Mesenchymal stem cell (in vitro differentiated cells and primary cell): ENCODE data around the gene ADGRG7.
"Not testable (repeated sequence)": the region's sequence is repeated elsewhere in the genome, so short reads cannot be mapped to it uniquely, and the experiment has no call there.

ENCODE experiments used
- DNase-seq: peaks from one replicate; pipeline ENCODE4 v3.0.0-alpha.2; 2013
- H2AFZ ChIP-seq: one replicate; pipeline ENCODE4 v1.6.1; 2013; ENCODE audit warnings: low read depth, mild to moderate bottlenecking, control low read depth, inconsistent platforms, low read length, moderate library complexity
- H2AK5ac ChIP-seq: 2 replicates; pipeline ENCODE4 v1.6.1; 2013; ENCODE audit warnings: low read length, moderate library complexity, mild to moderate bottlenecking, inconsistent platforms; ENCODE audit not compliant: severe bottlenecking
- H2BK120ac ChIP-seq: one replicate; pipeline ENCODE4 v1.6.1; 2013; ENCODE audit warnings: low read depth, mild to moderate bottlenecking, inconsistent platforms, low read length, moderate library complexity
- H2BK12ac ChIP-seq, 2 experiments: one replicate each; pipeline ENCODE4 v1.6.1; 2013; ENCODE audit warnings: inconsistent platforms in 2 of 2, low read length in 2 of 2, mild to moderate bottlenecking in 2 of 2, moderate library complexity in 2 of 2, control low read depth in 1 of 2
- H2BK15ac ChIP-seq: one replicate; pipeline ENCODE4 v1.6.1; 2013; ENCODE audit warnings: mild to moderate bottlenecking, low read depth, inconsistent platforms; ENCODE audit not compliant: poor library complexity, severe bottlenecking
- H2BK5ac ChIP-seq: 2 replicates; pipeline ENCODE4 v1.6.1; 2013; ENCODE audit warnings: low read depth, mild to moderate bottlenecking, low read length, control low read depth, inconsistent platforms; ENCODE audit not compliant: poor library complexity, severe bottlenecking
- H3K14ac ChIP-seq, 2 experiments: one replicate each; pipeline ENCODE4 v1.6.1; 2013; ENCODE audit warnings: inconsistent platforms in 2 of 2, low read length in 2 of 2, control low read depth in 1 of 2, mild to moderate bottlenecking in 1 of 2, moderate library complexity in 1 of 2
- H3K18ac ChIP-seq, 2 experiments: one replicate each; pipeline ENCODE4 v1.6.1; 2013; ENCODE audit warnings: inconsistent platforms in 2 of 2, low read length in 2 of 2, control low read depth in 1 of 2, low read depth in 1 of 2, mild to moderate bottlenecking in 1 of 2
- H3K23ac ChIP-seq, 2 experiments: one replicate each; pipeline ENCODE4 v1.6.1; 2013; ENCODE audit warnings: inconsistent platforms in 2 of 2, low read length in 2 of 2, mild to moderate bottlenecking in 2 of 2, moderate library complexity in 2 of 2, control low read depth in 1 of 2
- H3K27ac ChIP-seq: 2 replicates; pipeline ENCODE4 v1.5.1; 2013; ENCODE audit warnings: mild to moderate bottlenecking, moderate library complexity, low read length, control low read depth, inconsistent platforms; ENCODE audit not compliant: poor library complexity, severe bottlenecking
- H3K27me3 ChIP-seq, 2 experiments: 2 replicates each; pipeline versions ENCODE4 v1.6.1 to v1.7.0; 2013; ENCODE audit warnings: low read length in 2 of 2, mild to moderate bottlenecking in 2 of 2, moderate library complexity in 2 of 2, control low read depth in 1 of 2, inconsistent platforms in 1 of 2; ENCODE audit not compliant: control insufficient read depth in 1 of 2, insufficient read depth in 1 of 2
- H3K36me3 ChIP-seq, 2 experiments: 2 replicates each; pipeline versions ENCODE4 v1.6.1 to v1.7.0; 2013; ENCODE audit warnings: low read length in 2 of 2, control low read depth in 1 of 2, inconsistent platforms in 1 of 2, low read depth in 1 of 2, mild to moderate bottlenecking in 1 of 2; ENCODE audit not compliant: insufficient read depth in 2 of 2, control insufficient read depth in 1 of 2
- H3K4ac ChIP-seq, 2 experiments: one replicate each; pipeline ENCODE4 v1.6.1; 2013; ENCODE audit warnings: inconsistent platforms in 2 of 2, low read length in 2 of 2, mild to moderate bottlenecking in 2 of 2, moderate library complexity in 2 of 2, control low read depth in 1 of 2, low read depth in 1 of 2
- H3K4me1 ChIP-seq: 2 replicates; pipeline ENCODE4 v1.6.1; 2013; ENCODE audit warnings: low read depth, low read length, control low read depth; ENCODE audit not compliant: control insufficient read depth, insufficient read depth
- H3K4me2 ChIP-seq: 2 replicates; pipeline ENCODE4 v1.6.1; 2013; ENCODE audit warnings: low read length, mild to moderate bottlenecking, inconsistent platforms; ENCODE audit not compliant: poor library complexity, severe bottlenecking
- H3K4me3 ChIP-seq, 2 experiments: 2 replicates each; pipeline versions ENCODE4 v1.5.1 to v1.7.0; 2013; ENCODE audit warnings: low read length in 2 of 2, mild to moderate bottlenecking in 2 of 2, control low read depth in 1 of 2, low read depth in 1 of 2; ENCODE audit not compliant: insufficient read depth in 1 of 2
- H3K79me1 ChIP-seq: replicated peaks from 2 replicates; pipeline ENCODE4 v1.6.1; 2013; ENCODE audit warnings: mild to moderate bottlenecking, control low read depth, low read length, inconsistent platforms; ENCODE audit not compliant: poor library complexity, severe bottlenecking
- H3K9ac ChIP-seq: 2 replicates; pipeline ENCODE4 v1.7.0; 2013; ENCODE audit warnings: mild to moderate bottlenecking, low read length, moderate library complexity
- H3K9me3 ChIP-seq: 2 replicates; pipeline ENCODE4 v1.7.0; 2013; ENCODE audit warnings: mild to moderate bottlenecking, low read length; ENCODE audit not compliant: control insufficient read depth
- H4K8ac ChIP-seq: one replicate; pipeline ENCODE4 v1.6.1; 2013; ENCODE audit warnings: inconsistent platforms, mild to moderate bottlenecking, low read length, moderate library complexity
- H4K91ac ChIP-seq: one replicate; pipeline ENCODE4 v1.6.1; 2013; ENCODE audit warnings: mild to moderate bottlenecking, low read length, inconsistent platforms
- WGBS: methylation state at CpG from one replicate; pipeline ENCODE4 v1.1.7; 2013; ENCODE audit warnings: mixed read lengths; 5-methylcytosine and 5-hydroxymethylcytosine counted together

Gene ADGRG7

GRCh38 chr3:100665230-100665629, 55.8 kb downstream of the ADGRG7 start:
- no peak overlapping the region for H3K9ac ChIP-seq

GRCh38 chr3:100666699-100667098, 57.3 kb downstream of the ADGRG7 start:
- not testable (repeated sequence) for H3K18ac ChIP-seq, H2BK5ac ChIP-seq, H3K4ac ChIP-seq, H4K8ac ChIP-seq, H2AK5ac ChIP-seq, H3K23ac ChIP-seq, H3K4me2 ChIP-seq, H2BK120ac ChIP-seq, H2BK12ac ChIP-seq, H3K27ac ChIP-seq, H3K79me1 ChIP-seq, H3K9ac ChIP-seq, H3K9me3 ChIP-seq, H3K14ac ChIP-seq, H3K27me3 ChIP-seq, H2AFZ ChIP-seq, H3K4me1 ChIP-seq, H4K91ac ChIP-seq, H3K4me3 ChIP-seq, H2BK15ac ChIP-seq, H3K36me3 ChIP-seq, DNase-seq
- 0% methylated on average over 1 of the region's 6 CpGs for WGBS

More at GRCh38 chr3:100665230-100665629, 55.8 kb downstream of the ADGRG7 start:
- peaks cover 0 to 5% of the 10 kb centered on the region in 2 experiments for H3K27me3 ChIP-seq
- no peaks in the 10 kb centered on the region for H3K79me1 ChIP-seq
- H3K27ac ChIP-seq = no peak overlapping the region
- H4K8ac ChIP-seq = no peak overlapping the region
- no peak overlapping the region for H2AFZ ChIP-seq
- no peak overlapping the region for H2BK5ac ChIP-seq
- no peak overlapping the region for H3K23ac ChIP-seq
- no peak overlapping the region for H3K4me3 ChIP-seq
- no peak overlapping the region for H2AK5ac ChIP-seq
- H3K18ac ChIP-seq = no peak overlapping the region
- H2BK15ac ChIP-seq = no peak overlapping the region
- WGBS = 68% methylated on average over 4 of the region's 7 CpGs
- no peak overlapping the region for H2BK12ac ChIP-seq
- H3K4me2 ChIP-seq = no peak overlapping the region
- no peaks in the 10 kb centered on the region for H3K36me3 ChIP-seq
- no peaks in the 10 kb centered on the region for H3K4me1 ChIP-seq
- DNase-seq = no peak
- no peak overlapping the region for H2BK120ac ChIP-seq
- H4K91ac ChIP-seq = no peak overlapping the region
- no peak overlapping the region for H3K4ac ChIP-seq
- H3K9me3 ChIP-seq = no peaks in the 10 kb centered on the region
- no peak overlapping the region for H3K14ac ChIP-seq

GRCh38 chr3:100667316-100667715, 57.9 kb downstream of the ADGRG7 start:
- H2BK12ac ChIP-seq, H2BK5ac ChIP-seq, H3K36me3 ChIP-seq, H3K4me2 ChIP-seq, H3K27me3 ChIP-seq, H2AK5ac ChIP-seq, H3K18ac ChIP-seq, H2BK15ac ChIP-seq, H3K79me1 ChIP-seq, H3K9ac ChIP-seq, H3K4me3 ChIP-seq, H3K23ac ChIP-seq, DNase-seq, H3K4ac ChIP-seq, H3K27ac ChIP-seq, H3K9me3 ChIP-seq, H3K14ac ChIP-seq, H4K91ac ChIP-seq, H2BK120ac ChIP-seq, H2AFZ ChIP-seq, H3K4me1 ChIP-seq, H4K8ac ChIP-seq: not testable (repeated sequence)
- no CpG with 5 or more reads among the region's 1 CpG for WGBS

- not testable (repeated sequence) for DNase-seq, H3K9me3 ChIP-seq, H2AFZ ChIP-seq, H2AK5ac ChIP-seq, H2BK12ac ChIP-seq, H2BK5ac ChIP-seq, H3K23ac ChIP-seq, H4K91ac ChIP-seq, H3K4me1 ChIP-seq, H3K9ac ChIP-seq, H3K27me3 ChIP-seq, H3K79me1 ChIP-seq, H3K4me2 ChIP-seq, H3K4me3 ChIP-seq, H2BK120ac ChIP-seq, H3K4ac ChIP-seq, H2BK15ac ChIP-seq, H3K14ac ChIP-seq, H3K36me3 ChIP-seq, H3K27ac ChIP-seq, H4K8ac ChIP-seq, H3K18ac ChIP-seq
- WGBS = no CpG with 5 or more reads among the region's 2 CpGs
Measured at GRCh38 chr3:100670995-100671394, 61.6 kb downstream of the ADGRG7 start.
